Thymus (tissue), 11 donors: ENCODE data around the gene WFDC11. TPM values are rescaled to one million over a fixed set of nuclear protein-coding genes. Genes with fewer than 3 reads are reported as not detected.
"Not testable (repeated sequence)": the region's sequence is repeated elsewhere in the genome, so short reads cannot be mapped to it uniquely, and the experiment has no call there.

Experiments
- DNase-seq, 9 donors: peaks; one replicate each; pipeline ENCODE4 v3.0.0-alpha.2; 2013; ENCODE audit warnings: low spot score in 9 of 9, low read depth in 6 of 9, missing footprints in 1 of 9
- H3K27ac ChIP-seq, 2 donors: one replicate each; pipeline ENCODE4 v1.5.1; 2013; ENCODE audit warnings: control low read depth in 1 of 2, low read depth in 1 of 2, low read length in 1 of 2, mild to moderate bottlenecking in 1 of 2, moderate library complexity in 1 of 2
- H3K27me3 ChIP-seq, 2 donors: one replicate each; pipeline ENCODE4 v1.5.1; 2013; ENCODE audit warnings: low read length in 1 of 2; ENCODE audit not compliant: control insufficient read depth in 2 of 2, insufficient read depth in 1 of 2
- H3K36me3 ChIP-seq, 2 donors: one replicate each; pipeline ENCODE4 v1.5.1; 2013; ENCODE audit warnings: low read length in 1 of 2, mild to moderate bottlenecking in 1 of 2, moderate library complexity in 1 of 2; ENCODE audit not compliant: control insufficient read depth in 2 of 2, insufficient read depth in 2 of 2
- H3K4me1 ChIP-seq, 2 donors: one replicate each; pipeline ENCODE4 v1.5.1; 2013; ENCODE audit warnings: low read length in 2 of 2; ENCODE audit not compliant: control insufficient read depth in 2 of 2, insufficient read depth in 2 of 2
- H3K4me3 ChIP-seq, 2 donors: one replicate each; pipeline ENCODE4 v1.5.1; 2013; ENCODE audit warnings: low read length in 2 of 2, control low read depth in 1 of 2, mild to moderate bottlenecking in 1 of 2
- H3K9me3 ChIP-seq, 2 donors: one replicate each; pipeline ENCODE4 v1.5.1; 2013; ENCODE audit warnings: low read length in 1 of 2, mild to moderate bottlenecking in 1 of 2; ENCODE audit not compliant: control insufficient read depth in 2 of 2, insufficient read depth in 1 of 2
- WGBS: extraction: QIAGEN DNeasy Blood & Tissue Kit; methylation state at CpG from one replicate; pipeline ENCODE4 v1.1.7; 2013; 5-methylcytosine and 5-hydroxymethylcytosine counted together
- polyA plus RNA-seq: library from polyadenylated mRNA; stranded (reverse); fragments of 200-250 nt; gene quantifications from one replicate; pipeline ENCODE4 v1.2.3, GENCODE V29; 2013
- total RNA-seq: library from RNA; stranded (reverse); fragments of 120-200 nt; gene quantifications from one replicate; pipeline ENCODE4 v1.2.4, GENCODE V29; 2013
- donor health status: healthy.

WFDC11 gene
- total and polyA plus RNA-seq, 2 donors = 0.14 TPM; not detected in 1

GRCh38 chr20:45672765-45673164 is 2.7 kb upstream of the WFDC11 start:
- Histone ChIP-seq H3K4me3 (no peak overlapping the region), H3K9me3 (no peaks in the 10 kb centered on the region), H3K36me3 (no peaks in the 10 kb centered on the region), H3K4me1 (no peaks in the 10 kb centered on the region), H3K27ac (no peak overlapping the region), H3K27me3 (no peaks in the 10 kb centered on the region)
- DNase-seq = no peak

- not testable (repeated sequence) for DNase-seq, H3K4me1 ChIP-seq, H3K9me3 ChIP-seq, H3K27me3 ChIP-seq, H3K36me3 ChIP-seq, H3K27ac ChIP-seq, H3K4me3 ChIP-seq
- 95% methylated on average over 3 of the region's 3 CpGs for WGBS
Measured at GRCh38 chr20:45657038-45657437, 13.0 kb downstream of the WFDC11 start.

GRCh38 chr20:45651726-45652125 is 18.3 kb downstream of the WFDC11 start:
- H3K4me3 ChIP-seq, H3K36me3 ChIP-seq, H3K27me3 ChIP-seq, H3K4me1 ChIP-seq, H3K27ac ChIP-seq, DNase-seq, H3K9me3 ChIP-seq: not testable (repeated sequence)
- 84% methylated on average over 7 of the region's 7 CpGs for WGBS

- no peak overlapping the region for H3K27ac ChIP-seq
- no peaks in the 10 kb centered on the region for H3K4me1 ChIP-seq
- H3K27me3 ChIP-seq = no peaks in the 10 kb centered on the region
- H3K4me3 ChIP-seq = no peak overlapping the region
- no peak for DNase-seq
- H3K9me3 ChIP-seq = peaks cover 0 to 6% of the 10 kb centered on the region in 2 donors
- no peaks in the 10 kb centered on the region for H3K36me3 ChIP-seq
- WGBS = 94% methylated on average over 6 of the region's 6 CpGs
Measured at GRCh38 chr20:45649312-45649863, 20.7 kb downstream of the WFDC11 start.

DNA sequence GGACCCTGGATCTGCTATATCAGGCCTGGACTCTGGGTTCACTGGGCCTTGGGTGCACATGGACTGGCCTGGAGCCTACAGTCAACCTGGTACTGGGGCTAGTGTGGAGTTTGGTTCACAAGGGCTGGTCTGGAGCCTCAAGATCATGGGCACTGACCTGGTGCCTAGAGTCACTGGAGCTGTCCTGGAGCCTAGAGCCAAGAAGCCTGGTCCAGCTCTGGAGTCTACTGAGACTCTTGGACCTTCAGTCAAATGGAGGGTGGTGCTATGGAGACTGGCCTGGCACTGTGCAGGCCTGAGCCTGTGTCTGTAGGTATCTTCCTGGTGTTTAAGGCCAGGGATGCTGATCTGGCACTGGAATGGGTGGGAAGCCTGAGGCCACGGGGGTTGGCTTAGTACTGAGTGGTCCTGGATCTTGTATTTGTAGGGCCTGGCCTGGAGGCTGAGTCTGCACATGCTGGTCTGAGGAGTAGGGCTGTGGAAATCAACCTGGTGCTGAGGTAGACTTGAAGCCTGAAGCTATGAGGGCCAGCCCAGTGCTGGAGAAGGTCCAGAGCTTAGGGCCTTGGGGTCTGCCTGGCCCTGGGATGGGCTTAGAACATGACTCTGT is 22.5 kb downstream of the WFDC11 start:
- Histone ChIP-seq H3K9me3 (peaks cover 0 to 6% of the 10 kb centered on the region in 2 donors), H3K27ac (no peak overlapping the region), H3K4me1 (no peaks in the 10 kb centered on the region), H3K36me3 (no peaks in the 10 kb centered on the region), H3K4me3 (no peak overlapping the region), H3K27me3 (no peaks in the 10 kb centered on the region)
- no peak for DNase-seq
- 78% methylated on average over 1 of the region's 1 CpG for WGBS

DNA sequence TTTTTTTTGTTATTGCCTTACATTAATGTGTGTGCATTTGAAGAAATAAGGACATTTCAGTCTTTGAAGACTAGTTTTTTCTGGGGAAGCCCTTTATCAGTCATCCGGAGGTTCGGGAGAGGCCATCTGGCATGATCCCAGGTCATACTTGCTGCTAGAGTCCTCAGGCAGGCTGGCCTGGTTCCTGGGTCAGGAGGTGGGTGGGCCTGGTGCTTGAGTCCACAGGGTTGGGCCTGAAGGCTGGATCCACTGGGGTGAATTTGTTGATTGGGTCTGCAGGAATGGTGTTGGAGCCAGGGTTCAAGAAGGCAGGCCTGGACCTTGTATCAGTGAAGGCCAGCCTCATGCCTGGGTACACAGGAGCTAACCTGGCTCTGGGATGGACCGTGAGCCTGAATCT is 23.2 kb downstream of the WFDC11 start:
- Histone ChIP-seq H3K4me1 (no peaks in the 10 kb centered on the region), H3K9me3 (peaks cover 0 to 6% of the 10 kb centered on the region in 2 donors), H3K4me3 (no peak overlapping the region), H3K36me3 (no peaks in the 10 kb centered on the region), H3K27ac (no peak overlapping the region), H3K27me3 (no peaks in the 10 kb centered on the region)
- WGBS = 96% methylated on average over 3 of the region's 3 CpGs
- no peak for DNase-seq

- H3K4me3 ChIP-seq, H3K9me3 ChIP-seq, H3K36me3 ChIP-seq, H3K27ac ChIP-seq, DNase-seq, H3K27me3 ChIP-seq, H3K4me1 ChIP-seq: not testable (repeated sequence)
- 94% methylated on average over 28 of the region's 28 CpGs for WGBS
Measured at GRCh38 chr20:45645869-45646268, 24.2 kb downstream of the WFDC11 start.

GRCh38 chr20:45641076-45641475 is 29.0 kb downstream of the WFDC11 start:
- not testable (repeated sequence) for H3K27ac ChIP-seq, DNase-seq, H3K4me1 ChIP-seq, H3K9me3 ChIP-seq, H3K36me3 ChIP-seq, H3K27me3 ChIP-seq, H3K4me3 ChIP-seq
- WGBS = 98% methylated on average over 24 of the region's 24 CpGs

DNA sequence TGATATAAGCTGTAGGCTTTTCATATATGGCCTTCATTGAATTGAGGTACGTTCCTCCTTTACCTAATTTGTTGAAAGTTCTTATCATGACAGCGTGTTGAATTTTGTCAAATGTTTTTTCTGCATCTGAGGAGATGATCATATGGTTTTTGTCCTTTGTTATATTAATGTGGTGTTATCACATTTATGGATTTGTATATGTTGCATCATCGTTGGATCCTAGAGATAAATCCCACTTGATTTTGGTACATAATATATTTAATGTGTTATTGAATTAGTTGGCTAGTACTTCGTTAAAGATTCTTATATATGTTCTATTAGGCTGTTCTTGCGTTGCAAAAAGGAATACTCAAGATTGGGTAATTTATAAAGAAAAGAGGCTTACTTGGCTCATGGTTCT is 30.4 kb downstream of the WFDC11 start:
- Histone ChIP-seq H3K27ac (no peak overlapping the region), H3K27me3 (no peaks in the 10 kb centered on the region), H3K4me1 (no peaks in the 10 kb centered on the region), H3K4me3 (no peak overlapping the region), H3K9me3 (no peaks in the 10 kb centered on the region), H3K36me3 (no peaks in the 10 kb centered on the region)
- WGBS = 92% methylated on average over 5 of the region's 5 CpGs
- no peak for DNase-seq
